Stimulated activated CD8-positive, alpha-beta memory T cell treated with anti-CD3 and anti-CD28 coated beads, Interleukin-7, amount 100 ng/mL, for 24 hours (primary cell): Measurements from ENCODE around the gene CSTB.

ENCODE experiments used
- DNase-seq: peaks from one replicate; pipeline ENCODE4 v3.0.0-alpha.2; 2020; ENCODE audit warnings: low read depth

Gene CSTB

DNA sequence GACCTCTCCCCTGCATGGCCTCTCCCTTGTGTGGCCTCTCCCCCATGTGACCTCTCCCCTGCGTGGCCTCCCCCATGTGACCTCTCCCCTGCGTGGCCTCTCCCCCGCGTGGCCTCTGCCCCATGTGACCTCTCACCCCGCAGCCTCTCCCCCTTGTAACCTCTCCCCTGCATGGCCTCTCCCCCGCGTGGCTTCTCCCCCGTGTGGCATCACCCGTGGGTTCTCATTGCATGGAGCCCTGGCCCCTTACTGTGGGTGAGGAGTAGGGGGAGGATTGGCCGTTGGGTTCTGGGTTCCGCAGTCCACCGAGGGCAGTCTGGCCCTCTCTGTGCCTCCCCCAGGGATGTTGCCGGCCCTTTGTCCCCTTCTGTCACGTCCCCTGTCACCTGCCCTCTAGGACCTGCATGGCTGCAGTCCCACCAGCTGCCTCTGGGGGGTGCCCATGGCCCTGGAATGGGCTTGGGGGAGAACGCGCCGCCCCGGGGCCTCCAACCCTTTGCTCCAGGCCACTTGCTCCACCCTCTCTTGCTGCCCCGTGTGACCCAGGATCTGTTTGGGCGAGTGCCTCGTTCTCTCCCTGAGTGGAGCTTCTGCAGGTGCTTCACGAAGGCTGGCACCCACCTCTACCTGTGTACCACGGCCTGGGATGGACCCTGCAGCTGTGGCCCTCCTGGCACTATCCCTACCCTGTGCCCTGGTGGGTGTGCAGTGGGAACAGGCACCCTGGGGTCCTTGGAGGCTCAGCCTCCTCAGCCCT lies 34.6 kb upstream of the CSTB start:
- DNase-seq, result peak; percentile 88

- DNase-seq, result no peak
Measured at GRCh38 chr21:43809853-43810504, 33.9 kb upstream of the CSTB start.

DNA sequence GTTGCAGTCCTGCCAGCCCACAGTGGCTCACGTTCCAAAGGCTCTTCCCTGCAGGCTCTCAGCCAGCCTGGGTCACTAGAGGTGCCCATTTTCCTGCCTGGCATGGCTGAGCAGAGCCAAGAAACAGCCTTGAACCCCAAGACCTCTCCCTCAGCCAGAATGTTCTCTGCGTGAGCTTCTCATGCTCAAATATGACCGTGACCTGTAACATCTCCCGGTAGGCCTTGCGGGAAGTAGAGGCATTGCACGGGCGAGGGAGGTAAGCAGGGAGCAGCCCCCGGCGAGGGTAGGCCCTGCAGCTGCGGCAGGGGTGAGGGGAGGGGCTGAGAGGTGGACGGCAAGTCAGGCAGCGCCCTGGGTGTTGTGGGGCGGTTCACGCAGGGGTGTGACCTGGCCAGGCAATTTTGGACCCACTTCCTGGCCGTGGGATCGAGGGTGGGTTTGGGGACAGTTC lies 33.3 kb upstream of the CSTB start:
- no peak for DNase-seq

DNA sequence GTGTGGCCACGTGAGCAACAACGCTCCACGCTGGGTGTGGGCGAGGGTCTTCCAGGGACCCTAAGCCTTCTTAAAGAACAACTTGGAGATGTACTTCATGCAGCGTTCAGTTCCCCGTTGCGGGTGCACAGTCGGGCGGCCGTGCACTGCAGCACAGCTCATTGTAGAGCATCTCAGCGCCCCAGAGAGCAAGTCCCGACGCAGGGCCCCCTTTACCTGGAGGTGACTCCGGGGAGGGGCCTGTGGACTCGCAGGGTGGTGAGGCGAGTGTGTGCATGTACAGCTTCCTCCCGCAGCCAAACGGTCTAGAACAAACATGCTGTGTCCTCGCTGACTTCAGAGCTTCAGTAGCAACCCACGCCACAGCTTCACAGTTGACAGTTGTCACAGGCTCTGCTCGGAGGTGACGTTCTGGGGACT lies 32.7 kb upstream of the CSTB start:
- DNase-seq, result no peak

DNA sequence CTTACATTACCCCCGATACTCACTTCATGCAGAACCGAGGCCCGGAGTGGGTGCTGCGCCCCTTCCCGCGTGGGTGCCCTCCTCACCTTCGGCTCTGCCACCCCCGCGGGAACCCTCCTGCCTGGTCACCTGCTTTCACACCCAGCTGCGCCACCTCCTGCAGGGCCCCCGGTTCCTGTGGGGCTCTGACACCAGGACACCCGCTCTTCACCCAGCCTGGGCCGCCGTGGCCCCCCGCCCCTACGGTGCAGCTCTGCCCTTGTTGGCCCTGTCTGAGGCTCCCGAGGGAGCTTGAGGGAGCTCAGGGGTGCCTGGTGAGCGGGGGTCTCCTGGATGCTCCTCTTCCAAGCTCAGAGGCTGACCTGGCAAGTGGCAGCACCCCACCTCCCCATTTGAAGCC lies 32.3 kb upstream of the CSTB start:
- no peak for DNase-seq

- no peak for DNase-seq
Measured at GRCh38 chr21:43806017-43806710, 30.1 kb upstream of the CSTB start.

- no peak for DNase-seq
Measured at GRCh38 chr21:43805275-43805800, 29.2 kb upstream of the CSTB start.

GRCh38 chr21:43803558-43804300 lies 27.6 kb upstream of the CSTB start:
- no peak for DNase-seq

GRCh38 chr21:43802713-43803313 lies 26.7 kb upstream of the CSTB start:
- DNase-seq, result no peak

DNA sequence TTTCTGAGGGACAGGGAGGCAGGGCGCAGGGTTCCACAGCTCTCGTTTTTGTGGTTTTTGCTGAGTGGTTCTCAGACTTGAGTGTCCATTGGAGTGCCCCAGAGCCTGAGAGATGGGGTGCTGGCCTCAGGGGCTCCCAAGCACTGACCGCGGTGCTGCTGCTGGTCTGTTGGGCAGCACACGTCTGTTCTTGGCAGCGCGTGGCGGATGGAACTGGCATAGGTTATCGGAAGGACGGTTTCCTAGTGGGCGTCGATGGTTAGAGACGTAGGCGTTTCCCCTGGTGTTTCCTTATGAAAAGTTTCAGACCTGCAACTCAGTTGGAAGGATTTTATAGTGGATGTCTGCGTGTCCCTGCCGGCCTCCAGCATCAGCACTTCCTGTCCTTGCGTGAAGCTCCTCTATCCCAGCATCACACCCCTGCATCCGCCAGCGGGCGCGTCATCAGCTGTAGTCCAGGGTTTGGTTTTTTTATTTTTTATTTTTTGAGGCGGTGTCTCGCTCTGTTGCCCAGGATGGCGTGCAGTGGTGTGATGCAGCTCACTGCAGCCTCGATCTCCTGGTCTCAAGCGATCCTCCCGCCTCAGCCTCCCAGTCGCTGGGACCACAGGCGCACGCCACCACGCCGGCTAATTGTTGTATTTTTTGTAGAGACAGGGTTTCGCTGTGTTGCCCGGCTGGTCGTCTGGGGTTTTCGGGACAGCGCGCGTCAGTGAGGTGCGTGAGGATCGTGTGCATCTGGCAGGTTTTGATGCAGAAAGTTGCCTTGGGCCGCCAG lies 25.1 kb upstream of the CSTB start:
- no peak for DNase-seq

GRCh38 chr21:43800566-43800965 lies 24.5 kb upstream of the CSTB start:
- DNase-seq, result no peak

DNA sequence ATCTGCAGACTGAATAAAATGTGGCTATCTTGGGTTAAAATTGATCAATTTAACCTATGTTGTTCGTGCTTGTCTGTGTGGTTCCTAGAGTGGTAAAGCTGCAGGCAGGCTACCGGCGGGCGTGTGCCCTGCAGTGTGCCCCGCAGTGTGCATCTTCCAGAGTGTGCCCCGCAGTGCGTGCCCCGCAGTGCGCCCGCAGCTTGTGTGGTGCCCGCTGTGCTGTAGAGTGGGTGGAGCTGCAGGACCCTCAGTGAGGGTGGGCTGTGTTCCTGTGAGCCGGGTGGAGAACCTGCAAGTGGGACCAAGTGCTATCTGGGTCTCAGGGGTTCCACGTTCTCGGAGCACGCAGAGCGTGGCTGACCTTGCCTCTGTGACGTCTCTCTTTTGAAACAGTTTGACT lies 24.0 kb upstream of the CSTB start:
- no peak for DNase-seq

DNA sequence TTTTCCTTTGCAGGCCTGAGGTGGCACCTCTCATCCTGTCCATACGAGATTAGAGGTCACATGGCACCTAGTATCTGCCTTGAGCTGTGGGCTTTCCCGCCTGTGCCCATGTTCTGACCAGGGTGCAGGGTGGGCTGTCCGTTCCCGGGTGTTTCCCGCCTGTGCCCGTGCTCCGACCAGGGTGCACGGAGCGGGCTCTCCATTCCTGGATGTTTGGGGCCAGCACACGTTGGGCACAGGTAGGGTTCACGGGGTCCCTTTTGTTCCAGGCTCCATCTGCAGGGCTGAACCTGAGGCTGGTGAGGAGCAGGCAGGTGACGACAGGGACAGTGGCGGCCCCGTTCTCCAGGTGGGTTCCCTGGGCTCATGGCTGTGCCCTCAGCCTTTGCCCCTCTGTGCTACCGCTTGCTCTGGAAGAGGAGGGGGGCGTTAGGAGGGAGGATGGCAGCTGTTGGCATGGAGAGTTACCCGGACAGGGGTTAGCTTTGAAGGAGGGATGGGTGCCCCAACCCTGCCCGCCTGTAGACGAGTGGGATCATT lies 23.3 kb upstream of the CSTB start:
- DNase-seq, result no peak

DNA sequence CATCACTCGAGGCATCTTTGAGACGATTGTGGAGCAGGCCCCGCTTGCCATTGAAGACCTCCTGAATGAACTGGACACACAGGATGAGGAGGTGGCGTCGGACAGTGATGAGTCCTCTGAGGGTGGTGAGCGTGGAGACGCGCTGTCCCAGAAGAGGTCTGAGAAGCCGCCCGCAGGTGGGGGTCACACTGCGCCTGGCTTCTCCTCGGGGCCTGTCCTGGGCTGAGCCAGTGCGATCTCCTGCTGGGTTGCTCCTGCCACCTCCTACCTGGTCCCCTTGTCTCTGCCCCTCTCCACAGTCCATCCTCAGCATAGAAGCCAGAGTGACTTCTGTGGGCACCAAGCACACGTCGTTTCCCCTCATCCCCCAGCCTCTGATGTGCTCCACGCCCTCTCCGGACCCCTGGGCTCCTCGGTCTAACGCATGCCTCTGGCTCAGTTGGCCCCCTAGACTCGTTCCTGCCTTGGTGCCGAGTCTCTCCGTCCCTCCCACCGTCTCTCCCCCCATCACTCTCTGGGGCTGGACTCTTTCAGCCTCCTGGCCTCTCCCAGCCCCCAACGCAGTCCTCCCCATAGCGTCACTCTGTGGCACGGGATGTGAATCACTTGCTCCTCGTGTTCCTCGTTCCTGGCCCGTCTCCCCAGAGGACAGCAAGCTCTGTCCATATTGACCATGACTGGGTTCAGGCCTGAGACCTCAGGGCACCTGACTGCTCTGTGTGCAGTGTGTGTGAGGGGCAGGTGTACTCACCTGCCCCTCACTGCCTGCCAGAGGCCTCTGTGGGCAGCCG lies 22.0 kb upstream of the CSTB start:
- DNase-seq, result no peak

DNA sequence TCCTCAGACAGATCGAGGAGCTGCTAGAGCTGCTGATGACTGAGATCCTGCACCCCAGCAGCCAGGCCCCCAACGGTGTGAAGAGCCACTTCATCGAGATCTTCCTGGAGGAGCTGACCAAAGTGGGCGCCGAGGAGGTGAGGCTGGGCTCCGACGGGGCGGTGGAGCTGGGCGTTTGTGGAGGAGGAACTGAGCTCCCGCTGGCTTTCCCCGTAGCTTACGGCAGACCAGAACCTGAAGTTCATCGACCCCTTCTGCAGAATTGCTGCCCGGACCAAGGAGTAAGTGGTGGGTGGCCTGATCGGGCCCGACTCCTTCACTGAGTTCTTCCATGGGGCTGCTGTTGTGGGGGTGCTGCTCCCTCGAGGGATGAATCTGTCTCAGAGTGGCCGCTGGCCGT lies 21.3 kb upstream of the CSTB start:
- no peak for DNase-seq

DNA sequence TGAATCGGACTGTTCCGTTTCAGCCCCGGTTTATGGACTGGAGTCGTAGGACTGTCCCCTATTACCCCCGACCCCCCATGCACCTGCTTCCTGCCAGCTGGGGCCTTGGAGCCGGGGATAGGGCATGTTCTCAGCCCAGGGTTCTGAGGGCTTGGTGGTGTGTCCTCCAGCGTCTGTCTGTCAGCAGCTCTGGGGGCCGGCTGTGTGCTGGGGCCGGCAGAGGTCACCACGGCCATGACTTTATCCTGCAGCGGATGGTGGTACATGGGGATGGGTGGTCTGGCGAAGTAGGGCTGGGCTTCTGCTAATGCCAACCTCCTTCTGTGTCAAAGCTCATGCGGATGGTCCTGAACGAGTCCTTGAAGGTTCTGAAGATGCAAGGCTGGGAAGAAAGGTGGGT lies 18.7 kb upstream of the CSTB start:
- no peak for DNase-seq

GRCh38 chr21:43794311-43794710 lies 18.2 kb upstream of the CSTB start:
- DNase-seq, result no peak

DNA sequence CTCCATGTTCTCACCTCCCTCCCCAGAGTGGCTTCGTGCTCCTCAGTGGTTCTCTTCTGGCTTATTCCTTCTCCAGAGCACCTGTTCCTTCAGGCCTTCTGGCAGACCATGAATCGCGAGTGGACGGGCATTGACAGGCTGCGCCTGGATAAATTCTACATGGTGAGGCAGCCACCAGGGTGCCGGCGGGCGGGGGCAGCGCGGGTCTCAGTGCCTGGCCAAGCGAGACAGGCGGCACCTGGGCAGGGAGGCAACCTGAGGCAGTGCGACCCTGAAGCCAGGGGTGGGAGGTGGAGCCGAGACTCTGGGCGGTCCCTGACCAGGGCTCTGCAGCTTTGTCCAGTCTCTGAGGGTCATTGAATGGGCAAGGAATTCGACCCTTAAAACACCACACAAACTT lies 17.1 kb upstream of the CSTB start:
- DNase-seq, result no peak

DNA sequence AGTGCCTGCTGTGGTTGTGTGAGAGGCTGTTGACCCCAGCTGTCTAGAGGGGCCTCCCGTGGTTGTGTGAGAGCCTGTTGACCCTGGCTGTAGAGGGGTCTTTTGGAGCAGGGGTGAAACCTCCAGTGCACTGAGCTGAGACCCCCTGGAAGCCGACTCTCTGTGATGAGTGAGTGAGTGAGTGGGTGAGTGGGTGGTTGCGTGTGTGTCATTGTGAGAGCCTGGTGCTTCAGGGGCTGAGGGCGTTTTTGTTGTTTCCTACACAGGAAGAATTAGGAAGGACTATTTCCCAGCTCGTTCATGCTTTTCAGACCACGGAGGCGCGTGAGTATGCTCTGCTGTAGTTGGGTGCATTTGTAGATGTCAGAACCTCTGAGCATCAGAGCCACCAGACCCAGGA lies 16.3 kb upstream of the CSTB start:
- no peak for DNase-seq

DNA sequence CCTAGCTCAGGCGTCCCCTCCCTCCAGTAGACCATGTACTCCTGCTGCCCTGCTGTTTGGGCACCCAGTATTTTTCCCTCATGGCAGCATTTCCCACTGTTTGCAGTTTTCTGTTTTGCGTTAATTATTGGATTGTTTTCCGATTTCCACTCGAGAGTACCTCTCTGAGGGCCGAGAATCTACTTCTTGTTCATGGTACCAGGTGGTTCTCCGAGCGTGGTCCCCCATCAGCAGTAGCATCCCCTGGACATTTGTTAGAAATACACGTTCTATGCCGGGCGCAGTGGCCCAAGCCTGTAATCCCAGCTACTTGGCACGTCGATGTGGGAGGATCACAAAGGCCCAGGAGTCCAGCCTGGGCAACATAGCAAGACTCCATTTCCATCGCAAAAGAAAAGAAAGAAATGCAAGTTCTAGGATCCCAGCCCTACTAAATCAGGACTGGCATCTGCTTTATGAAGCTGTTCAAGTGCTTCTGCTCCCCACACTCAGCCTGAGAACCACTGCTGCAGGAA lies 14.0 kb upstream of the CSTB start:
- no peak for DNase-seq
